HL-60/S4 treated with retinoic acid at 250 ng/mL for 4 days and 3 days (cell line): Measurements from ENCODE around the gene SMC6.

Source experiments
- in situ Hi-C: fragments of 300-500 bp; cut with MboI; formaldehyde crosslinking; loops from 2 replicates; pipeline ENCODE4 v1.7.0; 2022; ENCODE audit warnings: low sequenced_read_pairs

The SMC6 gene

GRCh38 chr2:17768894-17769293, 15.3 kb upstream of the SMC6 start:
- in situ Hi-C loops, result no loop called here

DNA sequence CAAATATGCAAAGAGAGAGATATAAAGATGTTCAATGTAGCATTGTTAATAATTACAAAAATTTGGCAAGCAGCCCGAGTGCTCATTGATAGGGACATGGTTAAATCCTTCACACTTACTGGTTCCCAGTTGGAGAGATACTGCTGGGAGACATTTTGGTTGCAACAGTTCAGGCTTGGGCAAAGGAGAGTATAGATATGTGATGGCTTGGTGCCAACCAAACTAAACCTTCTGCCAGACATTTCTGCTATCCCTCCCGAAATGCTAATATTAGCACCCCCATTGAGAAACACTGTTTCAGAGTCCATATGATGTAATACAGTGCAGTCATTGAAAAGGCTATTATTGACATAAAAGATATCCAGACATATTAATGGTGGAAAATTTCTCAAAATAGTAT, 11.8 kb upstream of the SMC6 start:
- in situ Hi-C loops, result no loop called here

GRCh38 chr2:17763641-17764333, 10.2 kb upstream of the SMC6 start:
- in situ Hi-C loops, result no loop called here

DNA sequence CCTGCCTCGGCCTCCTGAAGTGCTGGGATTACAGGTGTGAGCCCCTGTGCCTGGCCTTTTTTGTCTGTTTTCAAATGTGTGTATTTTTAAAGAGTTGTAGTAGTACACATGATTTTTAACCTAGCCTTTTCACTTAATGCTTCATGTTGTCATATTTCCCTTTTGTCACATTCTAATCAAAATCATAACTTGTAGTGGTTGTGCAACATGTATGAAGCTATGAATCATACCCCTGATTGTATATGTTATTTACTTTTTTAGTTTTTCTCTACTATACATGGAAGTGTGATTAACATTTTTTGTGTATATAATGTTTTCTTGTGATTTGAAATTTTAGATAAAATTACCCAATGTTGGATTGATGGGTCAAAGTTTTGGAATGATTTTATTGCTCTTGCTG, 8.8 kb upstream of the SMC6 start:
- in situ Hi-C loops, result no loop called here

DNA sequence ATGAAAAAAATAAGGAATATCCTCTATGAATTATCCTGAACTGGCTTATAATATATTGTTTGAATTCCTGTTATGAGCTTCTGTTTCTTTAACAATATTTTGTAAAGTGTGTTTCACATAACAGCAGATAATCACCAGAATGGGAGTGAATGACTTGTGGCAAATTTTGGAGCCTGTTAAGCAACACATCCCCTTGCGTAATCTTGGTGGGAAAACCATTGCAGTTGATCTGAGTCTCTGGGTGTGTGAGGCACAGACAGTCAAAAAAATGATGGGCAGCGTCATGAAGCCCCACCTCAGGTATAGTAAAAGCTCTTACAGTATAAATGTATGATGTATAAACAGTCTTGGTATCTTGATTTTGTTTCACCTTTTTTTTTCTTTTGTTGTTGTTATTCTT, 6.2 kb upstream of the SMC6 start:
- in situ Hi-C loops, result no loop called here

- in situ Hi-C loops, result no loop called here
Measured at GRCh38 chr2:17758118-17758517, 4.5 kb upstream of the SMC6 start.

DNA sequence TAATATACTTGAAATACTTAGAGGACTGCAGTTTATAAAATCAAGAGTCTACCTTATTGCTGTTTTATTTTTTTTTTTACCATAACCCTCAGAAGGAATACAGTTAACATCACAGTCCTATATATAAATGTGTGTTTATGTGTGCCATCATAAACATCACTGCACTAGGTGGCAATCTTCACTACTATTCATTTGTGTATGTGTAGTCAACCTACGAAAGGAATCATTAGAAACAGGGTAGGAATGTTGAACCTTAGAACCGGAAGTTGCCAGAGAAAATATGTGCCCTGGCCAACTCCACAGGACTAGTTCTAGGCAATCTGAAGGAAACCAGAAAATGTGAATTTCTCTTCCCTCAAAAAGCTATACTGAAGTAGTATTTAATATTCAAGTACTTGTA, 3.7 kb upstream of the SMC6 start:
- in situ Hi-C loops, result no loop called here

DNA sequence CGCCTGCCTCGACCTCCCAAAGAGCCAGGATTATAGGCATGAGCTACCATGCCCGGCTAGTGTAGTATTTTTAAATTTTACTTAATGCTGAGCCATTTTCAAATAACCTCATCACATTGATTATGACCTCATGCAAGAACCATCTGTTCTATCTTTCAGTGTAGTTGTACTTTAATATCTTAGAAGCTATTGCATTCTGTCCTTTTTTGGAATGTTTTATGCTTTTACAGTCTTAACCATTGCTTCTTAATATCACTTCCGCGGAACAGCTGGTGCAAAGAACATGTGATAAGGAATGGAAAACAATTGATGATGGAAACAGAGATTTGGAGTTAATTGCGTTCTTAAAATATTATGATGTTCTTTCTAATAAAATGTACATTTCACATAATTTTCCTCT, 3.1 kb upstream of the SMC6 start:
- in situ Hi-C loops, result no loop called here

GRCh38 chr2:17754773-17755425, 1.3 kb upstream of the SMC6 start:
- in situ Hi-C loops, result no loop called here

DNA sequence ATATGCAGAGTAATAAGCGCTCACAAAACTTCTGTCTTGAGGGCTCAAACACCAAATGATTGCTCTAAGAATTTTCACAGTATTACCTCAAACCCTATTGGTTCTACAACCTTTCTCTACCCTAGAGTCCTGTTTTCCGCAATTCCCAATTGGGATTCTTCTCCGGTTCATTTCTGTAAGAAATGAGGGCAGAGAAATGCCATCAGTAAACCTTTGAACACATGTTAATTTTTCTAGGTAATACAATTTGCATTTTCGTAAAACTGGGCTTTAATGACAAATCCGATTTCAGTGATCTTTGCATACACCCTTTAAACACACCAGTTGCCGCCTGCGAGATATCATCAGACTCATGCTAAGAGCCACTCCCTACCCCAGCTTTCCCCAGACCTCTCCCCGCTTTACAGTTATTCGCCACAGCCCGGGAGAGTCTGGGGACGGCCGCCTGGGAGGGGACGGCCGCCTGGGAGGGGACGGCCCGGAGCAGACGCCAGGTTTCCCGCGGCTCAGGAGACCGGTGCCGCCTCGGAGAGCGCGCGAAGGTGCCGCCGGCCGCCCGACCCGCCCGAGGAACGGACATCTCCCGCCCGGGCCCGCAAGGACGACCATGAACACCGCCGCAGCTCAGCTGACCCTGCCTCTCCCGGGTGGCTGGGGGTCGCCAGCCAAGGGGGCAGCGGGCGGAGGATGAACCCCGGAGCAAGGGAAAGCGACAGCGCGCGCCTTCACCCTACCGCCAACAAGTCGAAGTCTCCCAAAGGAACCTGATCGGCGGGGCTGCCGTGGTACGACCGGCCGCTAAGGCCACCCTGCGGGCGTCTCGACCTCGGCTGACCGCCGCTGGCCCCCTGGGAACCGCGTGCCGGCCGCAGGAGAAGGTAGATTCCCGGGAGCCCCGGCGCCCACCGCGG, 463 bp downstream of the SMC6 start:
- in situ Hi-C loops, result no loop called here

DNA sequence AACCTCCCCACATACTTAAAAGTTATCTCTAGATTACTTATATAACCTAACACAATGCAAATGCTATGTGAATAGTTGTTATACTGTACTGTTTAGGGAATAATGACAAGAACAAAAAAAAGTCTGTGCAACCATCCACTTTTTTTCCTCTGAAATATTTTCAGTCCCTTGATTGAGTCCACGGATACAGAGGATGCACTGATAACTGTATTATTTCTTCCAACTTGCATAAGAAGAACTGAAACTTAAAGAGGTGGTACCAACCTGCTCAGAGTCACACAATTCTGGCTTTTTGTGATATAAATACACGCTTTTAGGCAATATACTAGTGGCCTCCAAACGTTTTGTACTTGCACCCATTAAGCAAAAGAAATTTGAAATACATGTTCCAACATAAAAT, 1.4 kb downstream of the SMC6 start:
- in situ Hi-C loops, result no loop called here

DNA sequence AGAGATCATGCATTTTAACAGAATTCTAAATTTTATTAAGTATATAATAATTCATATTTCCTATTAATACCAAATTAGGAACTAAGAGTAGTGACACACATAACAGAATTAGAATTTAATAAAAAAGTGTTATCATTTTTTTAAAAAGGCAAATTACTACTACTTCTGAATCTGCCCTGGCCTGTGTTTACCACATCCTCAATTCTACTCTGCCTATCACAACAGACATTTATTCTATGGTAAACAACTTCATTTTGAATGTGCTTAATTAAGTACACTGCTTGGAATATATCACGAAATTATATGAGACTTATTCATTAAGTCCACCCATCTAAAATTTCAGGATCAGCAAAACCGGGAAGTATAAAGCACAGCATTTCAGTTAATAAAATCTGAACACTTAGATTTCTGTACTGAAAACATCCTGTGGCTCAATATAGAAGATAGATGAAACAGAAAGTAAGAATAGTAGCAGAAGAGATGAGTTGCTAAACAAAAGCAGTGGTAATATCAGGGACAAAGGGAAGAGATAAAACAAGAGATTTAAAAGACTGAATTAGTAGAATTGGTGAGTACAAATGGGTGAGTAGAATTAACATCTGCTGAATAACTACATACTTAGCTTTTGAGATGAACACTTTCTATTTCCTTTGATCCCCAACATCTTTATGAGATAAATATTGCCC, 3.7 kb downstream of the SMC6 start:
- in situ Hi-C loops, result no loop called here

- in situ Hi-C loops, result no loop called here
Measured at GRCh38 chr2:17748745-17749144, 4.9 kb downstream of the SMC6 start.

DNA sequence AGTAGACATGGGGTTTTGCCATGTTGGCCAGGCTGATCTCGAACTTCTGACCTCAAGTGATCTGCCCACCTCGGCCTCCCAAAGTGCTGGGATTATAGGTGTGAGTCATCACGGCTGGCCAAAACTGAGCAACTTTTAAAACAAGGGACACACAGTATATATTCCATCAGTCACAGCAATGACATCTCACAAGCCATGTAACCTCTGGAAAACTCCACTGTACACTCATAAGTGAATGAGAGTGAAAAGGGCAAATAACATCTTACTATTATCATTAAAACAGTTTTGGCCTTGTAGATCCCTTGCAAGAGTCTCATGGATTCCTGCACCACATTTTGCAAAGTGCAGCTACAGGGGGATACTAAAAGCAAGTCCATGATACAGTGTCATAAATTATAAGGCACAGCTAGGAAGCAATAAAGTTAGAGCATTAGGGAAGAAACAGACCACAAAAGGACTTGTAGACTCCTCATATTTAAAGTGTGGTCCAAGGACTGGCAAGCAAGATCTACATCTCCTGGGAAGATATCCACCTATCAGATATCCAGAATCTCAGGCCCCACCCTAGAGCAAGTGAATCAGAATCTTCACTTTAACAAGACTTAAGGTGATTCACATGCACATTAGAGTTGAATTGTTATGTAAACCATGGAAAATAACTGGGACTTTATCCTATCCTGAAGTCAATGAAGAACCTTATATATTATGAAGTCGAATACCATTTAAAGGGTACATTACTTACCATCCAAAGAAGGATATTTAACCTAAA, 5.7 kb downstream of the SMC6 start:
- in situ Hi-C loops, result no loop called here

DNA sequence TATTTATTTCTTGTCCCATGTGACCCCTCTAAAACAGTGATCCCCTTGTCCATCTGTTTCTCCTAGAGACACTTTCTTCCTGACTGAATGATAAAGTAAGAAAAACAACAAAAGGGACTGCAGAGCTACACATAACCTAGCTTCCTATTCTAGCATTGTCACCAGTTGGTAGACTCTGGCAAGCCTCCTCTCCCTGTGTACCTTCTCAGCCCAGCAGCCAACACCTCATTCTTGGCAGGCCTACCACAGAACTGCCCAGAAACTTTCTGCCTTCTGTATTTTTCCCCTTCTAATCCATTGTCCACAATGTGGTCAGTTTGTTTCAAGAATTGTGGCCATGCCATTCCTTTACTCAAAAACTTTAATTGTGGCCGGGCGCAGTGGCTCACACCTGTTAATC, 13.4 kb downstream of the SMC6 start:
- in situ Hi-C loops, result no loop called here

- in situ Hi-C loops, result no loop called here
Measured at GRCh38 chr2:17736989-17737388, 16.6 kb downstream of the SMC6 start.

- in situ Hi-C loops, result no loop called here
Measured at GRCh38 chr2:17735864-17736263, 17.7 kb downstream of the SMC6 start.

GRCh38 chr2:17733599-17733998, 20.0 kb downstream of the SMC6 start:
- in situ Hi-C loops, result no loop called here

- in situ Hi-C loops, result no loop called here
Measured at GRCh38 chr2:17729880-17730279, 23.7 kb downstream of the SMC6 start.

- in situ Hi-C loops, result no loop called here
Measured at GRCh38 chr2:17728210-17728609, 25.4 kb downstream of the SMC6 start.
